CD4-positive, CD25-positive, alpha-beta regulatory T cell (primary cell): ENCODE data around the gene AOPEP. TPM values are rescaled to one million over a fixed set of nuclear protein-coding genes. Genes with fewer than 3 reads are reported as not detected.

Experiments used
- ATAC-seq, 2 donors: fragments of 150-1000 bp; cut with Tn5 transposase; one replicate each; pipeline ENCODE4 v1.10.0; 2021; ENCODE audit warnings: low read depth in 2 of 2, moderate number of reproducible peaks in 2 of 2, moderate library complexity in 1 of 2
- DNase-seq, 3 donors: peaks; one replicate each; pipeline versions ENCODE4 v3.0.0 to v3.0.0-alpha.2; 2012 to 2022; ENCODE audit warnings: mixed read lengths in 1 of 3
- H3K27ac ChIP-seq: one replicate; pipeline ENCODE4 v1.7.0; 2013; ENCODE audit warnings: mild to moderate bottlenecking, low read length; ENCODE audit not compliant: insufficient read depth, poor library complexity, severe bottlenecking
- H3K27me3 ChIP-seq: one replicate; pipeline ENCODE4 v1.7.0; 2013; ENCODE audit warnings: low read length; ENCODE audit not compliant: control insufficient read depth, insufficient read depth
- H3K36me3 ChIP-seq: one replicate; pipeline ENCODE4 v1.7.0; 2013; ENCODE audit warnings: mild to moderate bottlenecking, low read length, moderate library complexity; ENCODE audit not compliant: control insufficient read depth, insufficient read depth
- H3K4me1 ChIP-seq: 2 replicates; pipeline ENCODE4 v1.7.0; 2013; ENCODE audit warnings: mild to moderate bottlenecking, low read length; ENCODE audit not compliant: insufficient read depth, control insufficient read depth, poor library complexity, severe bottlenecking
- H3K4me3 ChIP-seq: one replicate; pipeline ENCODE4 v1.7.0; 2013; ENCODE audit warnings: low read depth, mild to moderate bottlenecking, low read length, moderate library complexity
- H3K9me3 ChIP-seq, 2 experiments: 1 replicate in 1 of 2; 2 replicates in 1 of 2; pipeline ENCODE4 v1.7.0; 2013; ENCODE audit warnings: low read length in 2 of 2, mild to moderate bottlenecking in 1 of 2, moderate library complexity in 1 of 2; ENCODE audit not compliant: control insufficient read depth in 2 of 2
- H3K27ac Mint-ChIP-seq, 3 donors: one replicate each; pipeline ENCODE4 v1.8.0; 2020 to 2022; ENCODE audit warnings: mild to moderate bottlenecking in 3 of 3, mixed read lengths in 3 of 3, moderate library complexity in 2 of 3
- H3K27me3 Mint-ChIP-seq: one replicate; pipeline ENCODE4 v1.8.0; 2022; ENCODE audit warnings: mild to moderate bottlenecking, mixed read lengths
- H3K36me3 Mint-ChIP-seq: one replicate; pipeline ENCODE4 v1.8.0; 2020; ENCODE audit warnings: mixed read lengths
- H3K4me1 Mint-ChIP-seq, 4 donors: one replicate each; pipeline ENCODE4 v1.8.0; 2020 to 2022; ENCODE audit warnings: mixed read lengths in 4 of 4, mild to moderate bottlenecking in 1 of 4
- H3K4me3 Mint-ChIP-seq, 4 donors: one replicate each; pipeline ENCODE4 v1.8.0; 2020 to 2022; ENCODE audit warnings: mild to moderate bottlenecking in 4 of 4, mixed read lengths in 4 of 4, moderate library complexity in 3 of 4
- H3K9me3 Mint-ChIP-seq, 7 donors: one replicate each; pipeline ENCODE4 v1.8.0; 2020 to 2022; ENCODE audit warnings: mixed read lengths in 7 of 7, mild to moderate bottlenecking in 3 of 7, moderate library complexity in 2 of 7
- polyA plus RNA-seq, 4 donors: library from polyadenylated mRNA; unstranded; fragments of 300-500 nt; fragmentation: Illumina TruSeq; gene quantifications; one replicate each; pipeline ENCODE4 v1.2.3, GENCODE V29; 2021
- total RNA-seq: library from RNA; stranded (reverse); gene quantifications from one replicate; pipeline ENCODE4 v1.2.3, GENCODE V29; 2022

AOPEP gene
- total and polyA plus RNA-seq, 5 donors from 2014 or later = 4.6 to 12.9 (median 6.4) TPM

DNA sequence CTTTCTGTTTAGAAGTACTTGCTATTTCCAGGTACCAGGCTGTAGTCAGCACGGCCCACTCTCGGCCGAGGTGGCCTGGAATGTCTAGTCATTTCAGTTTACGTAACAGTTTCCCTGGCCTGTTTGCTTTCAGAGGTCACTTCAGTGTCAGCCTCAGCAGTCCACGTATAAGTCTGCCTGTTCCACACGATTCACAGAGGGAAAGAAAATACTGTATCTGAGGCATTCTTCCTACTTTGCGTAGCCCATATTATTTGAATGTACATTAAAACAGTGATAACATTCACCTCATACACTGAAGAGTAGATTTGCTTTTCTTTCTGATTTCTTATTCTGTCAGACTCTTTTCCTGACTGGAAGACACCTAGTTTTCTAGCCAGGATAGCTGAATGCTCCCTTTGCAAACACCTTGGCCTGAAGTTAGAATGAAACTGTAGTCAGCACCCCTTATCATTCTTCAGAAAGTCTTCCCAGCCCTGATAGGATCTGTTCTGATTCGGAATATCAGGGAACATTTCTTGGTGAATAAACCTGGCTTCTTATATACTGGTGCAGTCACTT, 140.9 kb downstream of the AOPEP start:
- Mint-ChIP-seq H3K4me3 (no peak overlapping the region), H3K4me1 (peaks cover 21 to 51% (median 38%) of the 10 kb centered on the region in 4 donors), H3K27ac (no peak overlapping the region)

DNA sequence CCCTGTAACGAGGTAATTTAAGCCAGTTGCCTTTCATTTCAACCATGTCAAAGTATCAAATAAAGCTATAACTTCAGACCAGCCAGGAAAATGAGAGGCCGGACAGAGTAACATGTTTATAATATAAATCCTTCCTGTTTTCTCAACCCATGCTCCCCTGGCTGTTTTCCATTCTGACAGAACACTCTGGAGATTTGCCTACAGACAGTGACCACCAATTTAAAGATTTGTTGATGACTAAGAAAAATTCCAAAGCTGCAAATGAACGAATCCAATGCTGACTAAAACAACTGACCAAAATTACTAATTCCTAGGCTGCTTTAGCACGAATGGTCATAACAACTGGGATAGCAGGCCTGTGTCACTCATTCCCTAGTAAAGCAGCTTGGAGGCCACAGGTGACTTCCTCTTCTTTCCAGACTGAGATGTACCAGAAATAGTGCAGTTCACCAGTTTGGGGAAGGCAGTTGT, 141.4 kb downstream of the AOPEP start:
- Mint-ChIP-seq H3K4me3 (no peak overlapping the region), H3K27me3 (no peaks in the 10 kb centered on the region), H3K27ac (peak overlapping the region in 1 of 3 donors; percentile 14), H3K9me3 (peaks cover 0 to 5% (median 0%) of the 10 kb centered on the region in 7 donors), H3K4me1 (peaks cover 16 to 50% (median 34%) of the 10 kb centered on the region in 4 donors), H3K36me3 (no peaks in the 10 kb centered on the region)
- no peak overlapping the region for H3K27ac ChIP-seq
- peaks cover 16% of the 10 kb centered on the region for H3K4me1 ChIP-seq
- H3K36me3 ChIP-seq = no peaks in the 10 kb centered on the region
- ATAC-seq (no peak), DNase-seq (no peak)
- H3K9me3 ChIP-seq = no peaks in the 10 kb centered on the region
- no peak overlapping the region for H3K4me3 ChIP-seq
- H3K27me3 ChIP-seq = no peaks in the 10 kb centered on the region

More for the DNA sequence above, 140.9 kb downstream of the AOPEP start:
- Histone ChIP-seq H3K27me3 (no peaks in the 10 kb centered on the region), H3K4me3 (no peak overlapping the region), H3K9me3 (no peaks in the 10 kb centered on the region), H3K36me3 (no peaks in the 10 kb centered on the region), H3K27ac (no peak overlapping the region), H3K4me1 (peaks cover 19% of the 10 kb centered on the region)
- H3K27me3 Mint-ChIP-seq = no peaks in the 10 kb centered on the region
- no peaks in the 10 kb centered on the region for H3K36me3 Mint-ChIP-seq
- DNase-seq = no peak
- peaks cover 0 to 5% (median 0%) of the 10 kb centered on the region in 7 donors for H3K9me3 Mint-ChIP-seq
- no peak for ATAC-seq

DNA sequence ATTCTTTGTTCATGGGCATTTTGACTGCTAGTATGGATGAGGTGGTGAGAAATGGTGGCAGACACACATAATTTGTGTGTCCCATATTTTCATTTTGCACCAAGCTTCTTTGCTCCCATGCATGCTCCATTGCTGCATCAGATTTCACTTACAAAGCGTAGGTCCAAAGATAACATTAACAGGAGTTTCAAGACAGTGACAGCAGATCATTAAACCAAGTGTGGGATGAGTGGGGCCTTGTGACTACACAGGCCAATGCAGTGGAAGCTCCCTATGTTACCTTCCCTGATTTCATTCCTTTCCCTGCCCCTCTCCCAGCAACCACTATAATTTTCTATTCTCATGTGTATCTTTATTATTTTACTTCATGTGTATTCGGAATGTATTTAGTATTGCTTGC, 142.0 kb downstream of the AOPEP start:
- peak overlapping the region in 1 of 4 donors; percentile 16 for H3K4me3 Mint-ChIP-seq
- no peak overlapping the region for H3K27ac ChIP-seq
- no peaks in the 10 kb centered on the region for H3K27me3 ChIP-seq

DNA sequence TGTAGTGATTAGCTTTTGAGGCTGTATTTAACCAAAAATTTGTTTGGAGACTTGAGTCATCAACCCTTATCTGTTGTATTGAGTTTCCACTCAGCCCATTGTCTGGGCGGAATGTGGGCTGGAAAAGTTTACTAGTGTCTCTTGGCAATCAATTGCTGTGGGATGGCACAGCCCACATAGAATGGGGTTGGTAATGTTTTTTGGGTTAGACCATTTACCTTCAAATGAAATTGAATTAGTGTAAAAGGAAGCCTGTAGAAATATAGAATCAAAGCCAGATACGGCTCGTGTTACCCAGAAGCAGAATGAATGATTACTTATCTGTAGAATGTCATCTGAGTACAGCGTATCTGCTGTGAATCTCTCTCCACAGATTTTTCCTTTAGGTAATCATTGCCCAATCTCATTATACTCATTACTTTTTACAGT, 142.9 kb downstream of the AOPEP start:
- no peak overlapping the region for H3K4me3 Mint-ChIP-seq
- H3K27ac Mint-ChIP-seq = peak overlapping the region in 2 of 3 donors; percentile 25 to 89
- no peak overlapping the region for H3K4me3 ChIP-seq
- H3K36me3 ChIP-seq = no peaks in the 10 kb centered on the region
- no peaks in the 10 kb centered on the region for H3K27me3 Mint-ChIP-seq
- no peak for ATAC-seq
- peaks cover 16% of the 10 kb centered on the region for H3K4me1 ChIP-seq
- peaks cover 8 to 44% (median 25%) of the 10 kb centered on the region in 4 donors for H3K4me1 Mint-ChIP-seq
- H3K36me3 Mint-ChIP-seq = no peaks in the 10 kb centered on the region
- no peak for DNase-seq
- no peaks in the 10 kb centered on the region for H3K27me3 ChIP-seq
- H3K9me3 ChIP-seq = no peaks in the 10 kb centered on the region
- H3K27ac ChIP-seq = no peak overlapping the region
- H3K9me3 Mint-ChIP-seq = peaks cover 0 to 5% (median 0%) of the 10 kb centered on the region in 7 donors

More for the DNA sequence above, 142.0 kb downstream of the AOPEP start:
- Mint-ChIP-seq H3K27ac (peak overlapping the region in 1 of 3 donors; percentile 56), H3K9me3 (peaks cover 0 to 5% (median 0%) of the 10 kb centered on the region in 7 donors), H3K4me1 (peaks cover 15 to 52% (median 33%) of the 10 kb centered on the region in 4 donors), H3K27me3 (no peaks in the 10 kb centered on the region), H3K36me3 (no peaks in the 10 kb centered on the region)
- no peak overlapping the region for H3K4me3 ChIP-seq
- ATAC-seq (no peak), DNase-seq (no peak)
- no peaks in the 10 kb centered on the region for H3K36me3 ChIP-seq
- H3K9me3 ChIP-seq = no peaks in the 10 kb centered on the region
- peaks cover 16% of the 10 kb centered on the region for H3K4me1 ChIP-seq

DNA sequence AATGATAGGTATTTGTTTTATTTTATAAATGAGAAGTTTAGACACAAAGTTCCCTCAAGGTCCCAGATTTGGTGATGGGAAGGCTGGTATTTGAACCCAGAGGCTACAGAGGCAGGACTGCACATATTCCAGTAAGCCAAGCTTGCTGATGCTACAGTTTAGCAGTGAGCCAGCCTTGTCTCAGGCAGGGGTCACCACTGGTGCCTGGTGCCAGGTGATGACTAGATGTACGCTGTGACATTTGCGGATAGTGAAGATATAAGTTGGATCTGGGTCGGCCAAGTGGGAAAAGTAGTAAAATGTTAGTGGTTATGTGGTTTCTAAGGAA, 143.9 kb downstream of the AOPEP start:
- no peak for ATAC-seq
- no peaks in the 10 kb centered on the region for H3K27me3 ChIP-seq
- H3K4me3 Mint-ChIP-seq = peak overlapping the region in 2 of 4 donors; percentile 76 to 85

DNA sequence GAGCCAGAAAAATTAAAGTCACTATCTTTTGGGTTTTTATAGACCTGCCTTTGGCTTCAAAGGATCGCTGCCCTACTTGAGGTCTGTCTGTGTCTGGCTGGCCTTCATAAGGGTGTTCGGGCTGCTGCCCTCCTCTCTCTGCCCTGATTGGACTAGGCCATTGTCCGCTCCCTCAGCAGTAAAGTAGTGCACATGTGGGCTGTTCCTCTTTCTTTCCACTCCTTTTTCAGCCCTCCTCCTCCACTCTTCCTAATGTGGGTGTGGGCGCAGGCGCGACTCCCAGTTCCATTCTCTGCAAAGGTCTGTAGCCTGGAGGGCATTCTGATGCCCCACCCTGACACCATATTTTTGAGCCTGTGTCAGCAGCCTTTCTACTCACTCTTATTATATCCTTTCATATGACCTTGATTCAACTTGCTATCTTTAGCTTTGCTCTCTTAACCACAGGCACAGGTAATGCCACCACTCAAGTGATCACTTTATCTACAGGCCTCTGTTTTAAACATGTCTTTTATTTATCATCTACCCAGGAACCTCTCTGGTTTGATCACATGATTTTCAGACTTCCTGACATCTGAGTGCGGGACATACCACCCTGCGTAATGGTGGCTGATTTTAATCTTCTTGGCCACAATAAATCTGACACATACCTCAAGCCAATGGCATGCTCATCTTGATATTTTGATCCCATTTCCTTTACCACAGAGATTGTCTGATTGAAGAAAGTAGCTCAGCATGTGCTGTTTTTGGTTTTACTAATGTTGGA, 144.5 kb downstream of the AOPEP start:
- Histone ChIP-seq H3K4me3 (peak overlapping the region; percentile 17), H3K27ac (peak overlapping the region; percentile 63), H3K36me3 (no peaks in the 10 kb centered on the region), H3K9me3 (no peaks in the 10 kb centered on the region), H3K27me3 (no peaks in the 10 kb centered on the region), H3K4me1 (peaks cover 16% of the 10 kb centered on the region)
- peak; percentile 43 to 84 (median 74) for DNase-seq
- Mint-ChIP-seq H3K4me1 (peaks cover 8 to 49% (median 25%) of the 10 kb centered on the region in 4 donors), H3K36me3 (peaks cover 6% of the 10 kb centered on the region), H3K27ac (peak overlapping the region; percentile 89 to 98 (median 98)), H3K4me3 (peak overlapping the region in 3 of 4 donors; percentile 64 to 85 (median 76)), H3K9me3 (peaks cover 0 to 5% (median 0%) of the 10 kb centered on the region in 7 donors), H3K27me3 (no peaks in the 10 kb centered on the region)
- ATAC-seq = peak; percentile 93 to 95

More for the DNA sequence above, 143.9 kb downstream of the AOPEP start:
- no peak for DNase-seq
- Mint-ChIP-seq H3K27ac (peak overlapping the region; percentile 89 to 98 (median 98)), H3K9me3 (peaks cover 0 to 5% (median 0%) of the 10 kb centered on the region in 7 donors), H3K36me3 (peaks cover under 1% of the 10 kb centered on the region), H3K27me3 (no peaks in the 10 kb centered on the region), H3K4me1 (peaks cover 8 to 45% (median 25%) of the 10 kb centered on the region in 4 donors)
- Histone ChIP-seq H3K27ac (peak overlapping the region; percentile 63), H3K36me3 (no peaks in the 10 kb centered on the region), H3K4me3 (peak overlapping the region; percentile 17), H3K4me1 (peaks cover 16% of the 10 kb centered on the region), H3K9me3 (no peaks in the 10 kb centered on the region)

DNA sequence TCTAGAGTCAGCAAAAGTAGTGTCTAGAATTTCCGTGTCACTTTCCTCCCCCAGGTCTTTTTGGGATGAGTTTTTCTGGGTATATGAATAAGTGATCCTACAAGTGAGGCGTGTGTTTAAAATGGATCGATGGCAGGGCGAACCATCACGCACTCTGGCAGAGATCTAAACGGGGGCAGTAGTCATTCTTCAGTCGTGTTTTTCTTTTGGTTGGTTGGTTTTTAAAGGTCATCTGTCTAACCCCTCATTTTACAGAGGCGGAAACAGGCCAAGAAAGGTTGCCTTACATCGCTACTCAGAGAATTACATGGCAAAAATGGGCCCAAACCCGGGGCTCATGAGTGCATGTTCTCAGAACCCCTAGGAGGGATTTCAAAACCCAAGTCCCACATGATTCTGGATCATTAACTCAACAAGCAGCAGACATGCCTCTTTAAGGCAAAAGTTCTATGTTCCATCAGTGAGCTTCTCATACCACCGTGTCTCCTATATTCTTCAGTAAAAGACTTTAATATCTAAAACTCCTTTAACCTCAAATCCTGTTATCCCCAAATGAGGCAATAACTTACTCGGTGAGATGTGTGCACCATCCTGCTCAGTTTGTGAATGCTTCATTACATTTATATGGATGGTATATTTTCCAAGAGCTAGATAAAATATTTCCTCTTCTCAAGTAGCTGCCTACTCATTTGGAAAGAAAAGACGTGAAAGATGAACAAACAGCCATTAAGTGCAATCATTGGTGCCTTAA, 145.8 kb downstream of the AOPEP start:
- H3K4me3 ChIP-seq = no peak overlapping the region
- Mint-ChIP-seq H3K36me3 (peaks cover 7% of the 10 kb centered on the region), H3K9me3 (peaks cover 0 to 5% (median 0%) of the 10 kb centered on the region in 7 donors), H3K4me1 (peaks cover 8 to 49% (median 25%) of the 10 kb centered on the region in 4 donors), H3K27me3 (no peaks in the 10 kb centered on the region), H3K27ac (peak overlapping the region; percentile 53 to 98 (median 89)), H3K4me3 (peak overlapping the region in 1 of 4 donors; percentile 3)
- peaks cover 16% of the 10 kb centered on the region for H3K4me1 ChIP-seq
- H3K36me3 ChIP-seq = no peaks in the 10 kb centered on the region
- no peak for ATAC-seq
- H3K27ac ChIP-seq = no peak overlapping the region
- no peak for DNase-seq
- H3K9me3 ChIP-seq = no peaks in the 10 kb centered on the region
- no peaks in the 10 kb centered on the region for H3K27me3 ChIP-seq
